Measurements from ENCODE around the gene GFM2.
A peak's percentile ranks its signal among the peaks of the same experiment; 100 is the strongest.
"Not testable (repeated sequence)": the region's sequence is repeated elsewhere in the genome, so short reads cannot be mapped to it uniquely, and the experiment has no call there.

The GFM2 gene, protein sequence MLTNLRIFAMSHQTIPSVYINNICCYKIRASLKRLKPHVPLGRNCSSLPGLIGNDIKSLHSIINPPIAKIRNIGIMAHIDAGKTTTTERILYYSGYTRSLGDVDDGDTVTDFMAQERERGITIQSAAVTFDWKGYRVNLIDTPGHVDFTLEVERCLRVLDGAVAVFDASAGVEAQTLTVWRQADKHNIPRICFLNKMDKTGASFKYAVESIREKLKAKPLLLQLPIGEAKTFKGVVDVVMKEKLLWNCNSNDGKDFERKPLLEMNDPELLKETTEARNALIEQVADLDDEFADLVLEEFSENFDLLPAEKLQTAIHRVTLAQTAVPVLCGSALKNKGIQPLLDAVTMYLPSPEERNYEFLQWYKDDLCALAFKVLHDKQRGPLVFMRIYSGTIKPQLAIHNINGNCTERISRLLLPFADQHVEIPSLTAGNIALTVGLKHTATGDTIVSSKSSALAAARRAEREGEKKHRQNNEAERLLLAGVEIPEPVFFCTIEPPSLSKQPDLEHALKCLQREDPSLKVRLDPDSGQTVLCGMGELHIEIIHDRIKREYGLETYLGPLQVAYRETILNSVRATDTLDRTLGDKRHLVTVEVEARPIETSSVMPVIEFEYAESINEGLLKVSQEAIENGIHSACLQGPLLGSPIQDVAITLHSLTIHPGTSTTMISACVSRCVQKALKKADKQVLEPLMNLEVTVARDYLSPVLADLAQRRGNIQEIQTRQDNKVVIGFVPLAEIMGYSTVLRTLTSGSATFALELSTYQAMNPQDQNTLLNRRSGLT

DNA sequence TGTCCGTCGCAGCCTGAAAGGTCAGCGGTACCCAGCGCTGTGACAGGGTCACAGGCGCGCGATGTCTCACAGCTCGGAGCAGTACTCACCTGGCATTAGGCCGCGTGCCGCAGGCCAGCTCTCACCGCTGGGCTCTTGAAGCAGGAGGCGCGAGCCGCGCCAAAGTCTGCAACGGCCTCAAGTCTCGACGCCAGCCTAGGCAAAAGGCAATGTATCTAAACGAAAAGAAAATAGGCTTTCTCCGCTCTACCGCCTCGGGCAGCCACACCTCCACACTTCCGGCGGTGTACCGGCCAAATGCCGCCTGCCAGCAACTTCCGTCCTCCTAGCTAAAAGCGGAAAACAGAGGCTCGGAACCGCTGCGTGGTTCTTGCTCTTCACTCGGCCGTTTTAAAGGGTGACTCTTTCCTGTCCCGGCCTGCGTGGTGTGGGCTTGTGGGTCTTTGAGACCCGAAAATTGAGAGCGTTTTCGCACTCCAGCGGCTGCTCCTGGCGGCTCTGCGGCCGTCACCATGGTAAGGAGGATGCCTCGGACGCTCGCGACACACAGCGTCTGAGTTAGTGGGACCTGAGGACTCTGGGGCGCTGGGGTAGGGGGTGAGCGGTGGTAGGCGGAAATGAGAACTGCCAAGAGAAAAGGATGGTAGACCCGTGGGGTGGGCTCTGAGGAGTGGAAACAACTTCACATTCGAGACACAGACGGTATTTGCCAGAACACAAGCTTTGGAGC is at the start of gene GFM2, which contains the start of gene NSA2:
Gene GFM2, minus strand, starts transcription at position 269 of the 730 bp plus-strand sequence. CDS start 3,375 bp downstream, outside the sequence.
Gene NSA2, plus strand, starts transcription at position 401 of the 730 bp plus-strand sequence. Its CDS starts 112 bp downstream, at position 513.
- peak; percentile 49 for DNase-seq (ENCODE audit: low read depth)

DNA sequence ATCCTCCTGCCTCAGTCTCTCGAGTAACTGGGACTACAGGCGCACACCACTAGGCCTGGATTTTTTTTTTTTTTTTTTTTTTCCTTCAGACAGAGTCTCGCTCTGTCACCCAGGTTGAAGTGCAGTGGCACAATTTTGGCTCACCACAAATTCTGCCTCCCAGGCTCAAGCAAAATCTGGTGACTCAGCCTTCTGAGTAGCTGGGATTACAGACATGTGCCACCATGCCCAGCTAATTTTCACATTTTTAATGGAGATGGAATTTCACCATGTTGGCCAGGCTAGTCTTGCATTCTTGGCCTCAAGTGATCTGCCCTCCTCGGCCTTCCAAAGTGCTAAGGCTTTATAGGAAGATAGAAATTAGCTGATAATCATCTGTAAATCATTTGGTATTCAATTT is 44.0 kb upstream of the GFM2 start:
- peak; percentile 14 for DNase-seq (ENCODE audit: low read depth)

DNA sequence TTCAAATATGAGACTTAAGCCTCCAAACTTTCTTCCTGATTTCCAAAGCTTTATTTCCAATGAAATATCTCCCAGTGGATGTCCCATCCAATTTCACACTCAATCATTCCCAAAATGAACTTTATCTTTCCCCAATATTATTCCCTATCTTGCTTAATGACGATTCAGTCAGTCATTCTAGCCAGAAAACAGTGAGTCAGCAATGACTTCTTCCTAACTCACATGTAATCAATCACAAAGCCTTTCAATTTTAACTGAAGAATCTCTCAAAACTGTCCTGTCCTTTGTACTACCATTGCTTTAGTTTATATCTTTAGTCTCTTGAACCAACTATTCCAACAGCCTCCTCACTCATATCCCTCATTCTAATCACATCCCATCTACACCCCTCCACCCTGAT is 35.0 kb upstream of the GFM2 start:
- no peak for DNase-seq (ENCODE audit: low read depth)

DNA sequence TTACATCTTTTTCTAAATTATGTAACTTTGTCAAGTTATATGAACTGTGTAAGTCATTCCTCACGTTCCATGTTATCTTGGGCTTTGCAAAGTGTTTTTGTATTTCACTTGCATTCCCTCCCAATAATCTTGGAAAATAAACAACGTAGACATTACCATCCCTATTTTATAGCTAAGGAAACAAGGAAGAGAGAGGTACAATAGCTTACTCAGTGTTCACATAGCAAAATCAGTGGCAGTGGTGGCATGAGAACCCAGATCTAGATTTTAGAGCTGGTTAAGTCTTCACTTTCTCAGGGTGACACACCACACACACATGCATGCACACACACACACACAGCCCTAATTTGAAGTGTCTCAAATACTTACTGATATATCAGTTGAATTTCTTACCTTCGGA is 34.3 kb upstream of the GFM2 start:
- no peak for DNase-seq (ENCODE audit: low read depth)

DNA sequence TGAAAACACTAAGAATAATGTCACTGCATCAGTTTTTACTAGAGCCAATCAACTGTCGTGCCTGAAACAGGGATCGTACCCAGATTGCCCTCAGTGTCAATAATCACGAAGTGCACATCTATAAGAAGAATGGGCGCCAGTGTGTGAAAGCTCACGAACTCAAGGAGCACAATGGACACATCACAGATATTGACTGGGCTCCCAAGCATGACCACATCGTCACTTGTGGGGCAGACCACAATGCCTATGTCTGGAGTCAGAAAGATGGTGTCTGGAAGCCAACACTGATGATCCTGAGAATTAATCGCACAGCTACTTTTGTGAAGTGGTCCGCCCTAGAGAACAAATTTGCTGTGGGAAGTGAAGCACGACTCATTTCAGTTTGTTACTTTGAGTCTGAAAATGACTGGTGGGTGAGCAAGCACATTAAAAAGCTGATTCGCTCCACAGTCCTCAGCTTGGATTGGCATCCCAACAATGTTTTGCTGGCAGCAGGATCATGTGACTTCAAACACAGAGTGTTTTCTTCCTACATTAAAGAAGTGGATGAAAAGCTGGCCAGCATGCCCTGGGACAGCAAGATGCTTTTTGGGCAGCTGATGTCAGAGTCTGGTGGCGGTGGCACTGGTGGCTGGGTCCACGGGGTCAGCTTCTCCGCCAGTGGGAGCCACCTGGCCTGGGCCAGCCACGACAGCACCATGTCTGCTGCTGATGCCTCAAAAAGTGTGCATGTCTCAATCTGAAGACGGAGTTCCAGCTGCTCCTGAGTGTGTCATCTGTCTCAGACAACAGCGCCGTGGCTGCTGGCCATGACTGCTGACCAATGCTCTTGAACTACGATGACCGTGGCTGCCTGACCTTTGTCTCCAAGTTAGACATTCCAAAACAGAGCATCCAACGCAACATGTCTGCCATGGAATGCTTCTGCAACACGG is 32.3 kb upstream of the GFM2 start:
- DNase-seq (ENCODE audit: low read depth): no peak

DNA sequence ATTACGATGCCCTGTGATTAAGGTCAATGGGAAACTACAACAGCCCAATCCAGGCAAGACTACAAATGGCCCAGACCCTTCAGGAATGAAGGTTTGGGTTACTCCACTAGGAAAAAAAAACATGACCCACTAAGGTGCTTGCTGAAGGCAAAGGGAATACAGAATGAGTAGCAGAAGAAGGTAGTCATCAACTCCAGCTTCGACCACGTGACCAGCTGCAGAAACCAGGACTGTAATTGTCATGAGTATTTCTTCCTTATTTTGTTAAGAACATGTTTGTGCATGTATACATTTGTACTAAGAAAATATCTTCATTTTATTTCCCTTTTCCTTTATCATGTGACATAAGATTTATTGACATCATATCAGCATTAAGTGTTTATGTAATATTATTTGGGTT is 24.8 kb upstream of the GFM2 start:
- DNase-seq (ENCODE audit: low read depth): not testable (repeated sequence)

DNA sequence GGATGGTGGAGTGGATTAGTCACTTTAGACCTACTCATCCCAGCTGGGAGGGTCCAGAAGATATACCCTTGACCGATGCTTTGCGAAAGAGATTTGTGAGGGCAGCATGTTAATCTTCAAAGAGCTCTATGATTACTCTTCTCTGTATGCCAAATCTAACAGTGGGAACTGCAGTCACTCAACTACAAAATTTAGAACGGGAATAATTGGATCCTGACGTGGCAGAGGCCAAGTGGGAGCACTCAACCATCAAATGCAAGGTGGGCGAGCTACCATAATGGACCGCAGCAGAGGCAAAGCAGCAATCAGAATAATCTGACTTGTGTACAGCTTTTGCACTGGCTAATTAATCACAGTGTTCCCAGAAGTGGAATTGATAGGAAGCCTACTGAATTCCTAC is 20.5 kb upstream of the GFM2 start:
- DNase-seq (ENCODE audit: low read depth): no peak

DNA sequence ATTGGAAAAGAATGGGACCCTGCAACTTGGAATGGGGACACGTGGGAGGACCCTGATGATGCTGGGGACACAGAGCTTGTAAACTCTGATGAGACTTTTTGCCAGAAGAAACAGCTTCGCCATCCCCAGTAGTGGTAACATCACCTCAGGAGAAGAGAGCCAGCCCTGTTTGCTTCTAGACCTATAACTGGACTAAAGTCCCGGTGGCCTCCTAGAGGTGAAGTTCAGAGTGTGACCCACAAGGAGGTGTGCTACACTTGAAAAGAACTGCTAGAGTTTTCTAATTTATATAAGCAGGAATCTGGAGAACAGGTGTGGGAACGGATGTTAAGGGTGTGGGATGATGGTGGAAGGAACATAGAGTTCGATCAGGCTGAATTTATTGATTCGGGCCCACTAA is 19.9 kb upstream of the GFM2 start:
- no peak for DNase-seq (ENCODE audit: low read depth)

DNA sequence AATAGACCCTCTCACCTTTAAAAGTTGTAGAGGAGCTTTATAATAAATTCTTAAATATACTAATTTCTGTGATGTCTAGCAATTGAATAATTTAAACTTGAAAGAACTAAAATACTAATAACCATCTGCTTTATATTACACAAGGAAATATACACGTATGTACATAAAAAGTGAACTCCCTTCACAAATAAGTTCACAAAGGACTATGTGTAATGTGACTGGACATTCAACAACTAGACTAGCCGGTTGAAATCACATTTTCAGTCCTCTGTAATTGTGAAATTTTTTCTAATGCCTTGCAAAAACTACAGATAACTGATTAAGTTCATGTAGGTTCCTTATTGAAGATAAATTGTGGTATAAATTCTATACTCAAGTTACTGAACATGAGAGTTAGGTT is 11.7 kb upstream of the GFM2 start:
- no peak for DNase-seq (ENCODE audit: low read depth)

DNA sequence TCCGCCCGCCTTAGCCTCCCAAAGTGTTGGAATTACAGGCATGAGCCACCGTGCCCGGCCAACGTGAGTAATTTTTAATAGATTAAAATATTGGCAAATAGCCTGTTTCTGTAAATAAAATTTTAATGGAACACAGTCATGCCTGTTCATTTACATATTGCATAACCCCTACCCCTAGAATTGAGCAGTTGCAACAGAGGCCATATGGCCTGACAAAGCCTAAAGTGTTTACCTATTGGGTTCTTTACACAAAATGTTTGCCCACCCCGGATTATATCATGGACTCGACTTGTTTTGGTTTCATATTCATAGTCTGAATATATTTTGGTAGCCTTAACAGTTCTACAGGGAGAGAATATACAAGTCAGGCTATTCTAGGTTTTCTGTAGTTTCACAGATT is 5.4 kb upstream of the GFM2 start:
- no peak for DNase-seq (ENCODE audit: low read depth)

DNA sequence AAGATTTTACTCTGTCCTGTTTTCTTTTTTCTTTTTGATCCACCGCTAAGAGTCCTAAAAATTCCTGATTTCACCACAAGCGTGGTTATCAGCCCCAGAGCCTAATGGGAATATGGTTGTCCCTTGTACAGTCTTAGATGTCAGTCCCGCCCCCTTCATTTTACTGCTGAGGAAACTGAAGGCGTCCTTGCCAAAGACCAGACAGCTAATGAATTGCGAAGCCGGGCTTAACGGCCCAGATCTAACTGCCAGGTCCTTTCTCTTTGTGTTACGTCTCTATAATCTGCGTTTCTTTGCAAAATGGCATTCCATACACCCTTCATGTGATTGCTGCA is 629 bp upstream of the GFM2 start:
- DNase-seq (ENCODE audit: low read depth): no peak

DNA sequence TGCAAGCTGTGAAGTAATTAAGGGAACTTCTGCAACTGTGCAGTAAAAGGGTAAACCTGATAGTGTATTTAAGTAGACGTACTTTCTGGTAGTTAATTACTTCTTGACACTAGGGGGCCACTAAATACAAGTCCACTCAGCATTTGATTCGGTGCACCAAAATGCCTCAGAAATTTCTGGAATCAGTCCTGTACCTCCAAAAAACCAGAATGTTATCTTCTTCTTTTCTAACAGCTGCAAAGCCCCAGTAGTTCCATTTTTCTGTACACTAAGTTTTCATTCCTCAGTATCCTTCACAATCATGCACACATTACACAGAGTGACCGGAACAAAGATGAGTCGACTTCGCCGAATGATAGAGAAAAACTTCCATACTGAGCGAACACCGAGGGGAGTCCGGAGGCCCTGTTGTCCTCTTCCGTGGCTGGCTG is 484 bp downstream of the GFM2 start:
- no peak for DNase-seq (ENCODE audit: low read depth)

DNA sequence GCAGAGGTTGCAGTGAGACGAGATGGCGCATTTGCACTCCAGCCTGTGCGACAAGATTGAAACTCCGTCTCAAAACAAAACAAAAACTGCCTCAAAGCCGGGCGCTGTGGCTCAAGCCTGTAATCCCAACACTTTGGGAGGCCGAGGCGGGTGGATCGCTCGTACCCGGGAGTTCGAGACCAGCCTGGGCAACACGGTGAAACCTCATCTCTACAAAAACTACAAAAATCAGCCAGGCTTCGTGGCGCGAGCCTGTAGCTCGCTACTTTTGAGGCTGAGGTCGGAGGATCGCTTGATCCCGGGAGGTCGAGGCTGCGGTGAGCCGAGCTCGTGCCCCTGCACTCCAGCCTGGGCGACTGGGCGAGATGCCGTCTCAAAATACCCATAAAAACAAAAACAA is 988 bp downstream of the GFM2 start:
- DNase-seq (ENCODE audit: low read depth): no peak

DNA sequence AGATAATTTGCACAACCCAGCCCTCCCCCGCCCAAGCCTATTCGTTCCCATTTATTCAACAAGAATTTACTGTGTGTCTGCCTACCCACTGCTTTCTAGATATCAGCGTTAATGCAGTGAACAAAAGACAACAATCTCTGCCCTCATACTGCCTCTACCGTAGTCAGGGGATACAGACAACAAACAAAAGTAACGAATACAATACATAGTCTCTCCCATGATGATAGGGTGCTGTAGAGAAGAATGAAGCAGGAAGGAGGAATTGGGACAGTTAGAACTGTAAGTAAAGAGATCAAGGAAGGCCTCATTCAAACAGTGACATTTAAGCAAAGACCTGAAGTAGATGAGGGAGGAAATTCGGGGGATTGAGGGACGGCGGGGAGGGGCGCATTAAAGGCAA is 1.7 kb downstream of the GFM2 start:
- DNase-seq (ENCODE audit: low read depth): no peak

DNA sequence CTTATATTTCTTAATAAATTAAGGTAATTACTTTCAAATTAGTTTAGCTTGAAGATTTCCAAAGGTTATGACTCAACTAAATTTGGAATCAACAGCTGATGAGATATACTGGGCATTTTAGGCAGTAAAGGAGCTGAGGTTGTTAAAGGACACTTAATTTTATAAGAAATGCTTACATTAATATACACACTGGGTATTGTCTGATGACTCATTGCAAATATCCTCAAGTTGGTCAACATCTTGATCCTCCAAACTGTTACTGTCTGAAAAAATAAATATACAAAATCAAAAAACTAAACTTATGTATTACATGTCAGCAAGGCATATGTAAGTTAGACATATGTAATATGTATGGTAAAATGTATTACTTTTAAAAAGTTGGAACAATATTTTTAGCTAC is 3.4 kb downstream of the GFM2 start:
- no peak for DNase-seq (ENCODE audit: low read depth)

DNA sequence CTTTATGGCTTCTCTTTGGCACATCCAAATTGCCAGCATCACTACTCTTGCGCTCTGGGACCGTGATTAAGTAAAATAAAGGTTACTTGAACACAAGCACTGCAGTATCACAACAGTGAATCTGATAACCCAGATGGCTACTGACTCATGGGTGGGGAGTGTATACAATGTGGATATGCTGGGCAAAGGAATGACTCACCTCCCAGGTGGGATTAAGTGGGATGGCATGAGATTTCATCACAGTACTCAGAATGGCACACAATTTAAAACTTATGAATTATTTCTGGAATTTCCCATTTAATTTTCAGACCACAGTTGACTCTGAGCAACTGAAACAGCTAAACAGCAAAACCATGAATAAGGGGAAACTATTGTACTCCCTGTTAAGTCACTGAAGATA is 4.3 kb downstream of the GFM2 start:
- peak; percentile 82 for DNase-seq (ENCODE audit: low read depth)

DNA sequence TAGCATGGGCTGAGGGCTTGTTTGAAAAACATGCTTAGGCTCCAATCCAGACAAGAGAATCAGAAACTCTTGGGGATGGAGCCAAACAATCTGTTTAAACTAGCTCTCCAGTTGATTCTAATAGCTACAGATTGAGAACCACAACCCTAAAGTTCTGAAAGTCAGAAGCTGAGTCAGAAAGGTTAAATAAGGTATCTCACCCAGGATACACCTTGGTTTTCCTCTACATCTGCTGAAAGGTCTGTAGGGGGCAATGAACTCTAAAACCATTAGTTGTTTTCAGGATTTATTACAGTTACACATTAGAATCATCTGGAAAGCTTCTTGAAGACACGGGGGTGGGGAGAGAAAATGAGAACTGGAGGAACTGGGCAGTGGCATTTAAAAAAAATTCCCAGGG is 5.7 kb downstream of the GFM2 start:
- DNase-seq (ENCODE audit: low read depth): no peak

DNA sequence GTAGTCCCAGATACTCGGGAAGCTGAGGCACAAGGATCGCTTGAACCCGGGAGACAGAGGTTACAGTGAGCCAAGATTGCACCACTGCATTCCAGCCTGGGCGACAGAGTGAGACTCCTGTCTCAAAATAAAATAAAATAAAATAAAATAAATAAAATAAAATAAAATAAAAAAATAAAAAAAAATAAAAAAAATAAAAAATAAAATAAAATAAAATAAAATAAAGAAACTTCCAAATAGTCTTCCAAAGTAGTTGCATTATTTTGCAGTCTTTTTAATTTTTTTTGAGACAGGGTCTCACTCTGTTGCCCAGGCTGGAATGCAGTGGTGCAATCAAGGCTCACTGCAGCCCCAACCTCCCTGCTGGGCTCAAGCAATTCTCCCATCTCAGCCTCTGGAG is 18.2 kb downstream of the GFM2 start:
- DNase-seq (ENCODE audit: low read depth): not testable (repeated sequence)

DNA sequence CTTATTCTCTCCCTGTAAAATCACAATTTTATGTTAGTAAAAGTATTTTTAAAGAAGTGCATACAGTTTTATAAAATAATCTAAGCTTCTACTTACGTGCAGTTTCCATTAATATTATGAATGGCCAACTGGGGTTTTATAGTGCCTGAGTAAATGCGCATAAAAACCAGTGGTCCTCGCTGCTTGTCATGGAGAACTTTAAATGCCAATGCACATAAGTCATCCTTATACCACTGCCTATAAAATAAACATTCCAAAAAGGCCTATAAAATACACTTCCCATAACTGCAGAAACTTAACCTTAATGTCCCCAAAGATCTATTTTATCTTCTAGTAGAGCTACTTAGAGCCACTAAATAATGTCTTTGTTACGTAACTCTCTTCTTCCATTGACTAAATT is 28.5 kb downstream of the GFM2 start:
- DNase-seq (ENCODE audit: low read depth): no peak

DNA sequence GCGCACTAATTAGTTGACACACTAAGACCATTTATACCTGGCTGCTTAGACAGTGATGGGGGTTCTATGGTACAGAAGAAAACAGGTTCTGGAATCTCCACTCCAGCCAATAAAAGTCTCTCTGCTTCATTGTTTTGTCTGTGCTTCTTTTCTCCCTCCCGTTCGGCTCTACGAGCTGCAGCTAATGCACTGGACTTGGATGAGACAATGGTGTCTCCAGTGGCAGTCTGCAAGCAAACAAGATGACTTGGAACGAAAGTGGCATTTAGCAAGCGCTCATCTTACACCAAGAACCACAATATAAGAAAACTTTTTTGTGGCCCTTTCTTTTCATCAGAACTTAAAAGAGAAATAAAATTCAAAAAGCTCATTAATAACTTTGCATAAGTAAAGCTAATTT is 30.2 kb downstream of the GFM2 start:
- DNase-seq (ENCODE audit: low read depth): no peak

DNA sequence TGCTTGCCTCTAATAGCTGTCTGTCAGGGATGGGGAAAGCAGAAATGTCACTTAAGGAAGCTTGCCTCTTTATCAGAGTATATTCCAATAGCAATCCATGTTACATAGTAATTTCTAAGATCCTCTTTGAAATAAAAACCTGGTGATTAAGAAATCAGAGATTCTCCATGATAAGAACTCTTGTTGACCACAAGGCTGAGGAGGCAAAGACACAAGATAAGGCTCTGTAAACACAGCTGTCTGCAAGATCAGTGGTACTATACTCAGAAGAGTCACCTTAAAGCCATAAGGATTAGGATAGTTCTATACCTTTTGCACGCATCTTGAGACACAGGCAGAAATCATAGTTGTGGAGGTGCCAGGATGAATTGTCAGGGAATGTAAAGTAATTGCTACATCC is 41.6 kb downstream of the GFM2 start:
- no peak for DNase-seq (ENCODE audit: low read depth)

DNA sequence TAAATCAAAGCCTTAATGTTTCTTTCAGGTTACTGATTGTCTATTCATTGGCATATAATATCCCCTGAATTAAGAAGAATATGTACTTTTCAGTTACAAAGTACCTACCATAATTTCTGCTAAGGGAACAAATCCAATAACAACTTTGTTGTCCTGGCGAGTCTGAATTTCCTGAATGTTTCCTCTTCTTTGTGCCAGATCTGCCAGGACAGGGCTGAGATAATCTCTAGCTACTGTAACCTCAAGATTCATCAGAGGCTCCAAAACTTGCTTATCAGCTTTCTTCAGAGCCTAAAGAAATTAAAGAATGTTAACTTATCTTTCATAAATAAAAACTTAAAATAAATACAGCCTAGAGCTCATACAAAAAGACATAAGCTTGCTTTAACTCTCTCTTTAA is 44.6 kb downstream of the GFM2 start:
- no peak for DNase-seq (ENCODE audit: low read depth)

Measured in HS-27A (cell line).